Activated CD4-positive, CD25-positive, alpha-beta regulatory T cell (primary cell): ENCODE measurements around the gene NTMT1.
"Not testable (repeated sequence)": the region's sequence is repeated elsewhere in the genome, so short reads cannot be mapped to it uniquely, and the experiment has no call there.

Experiments used
- DNase-seq, 4 experiments: peaks; one replicate each; lab custom pipeline; 2025; lab: John Stamatoyannopoulos, UW

NTMT1 gene

DNA sequence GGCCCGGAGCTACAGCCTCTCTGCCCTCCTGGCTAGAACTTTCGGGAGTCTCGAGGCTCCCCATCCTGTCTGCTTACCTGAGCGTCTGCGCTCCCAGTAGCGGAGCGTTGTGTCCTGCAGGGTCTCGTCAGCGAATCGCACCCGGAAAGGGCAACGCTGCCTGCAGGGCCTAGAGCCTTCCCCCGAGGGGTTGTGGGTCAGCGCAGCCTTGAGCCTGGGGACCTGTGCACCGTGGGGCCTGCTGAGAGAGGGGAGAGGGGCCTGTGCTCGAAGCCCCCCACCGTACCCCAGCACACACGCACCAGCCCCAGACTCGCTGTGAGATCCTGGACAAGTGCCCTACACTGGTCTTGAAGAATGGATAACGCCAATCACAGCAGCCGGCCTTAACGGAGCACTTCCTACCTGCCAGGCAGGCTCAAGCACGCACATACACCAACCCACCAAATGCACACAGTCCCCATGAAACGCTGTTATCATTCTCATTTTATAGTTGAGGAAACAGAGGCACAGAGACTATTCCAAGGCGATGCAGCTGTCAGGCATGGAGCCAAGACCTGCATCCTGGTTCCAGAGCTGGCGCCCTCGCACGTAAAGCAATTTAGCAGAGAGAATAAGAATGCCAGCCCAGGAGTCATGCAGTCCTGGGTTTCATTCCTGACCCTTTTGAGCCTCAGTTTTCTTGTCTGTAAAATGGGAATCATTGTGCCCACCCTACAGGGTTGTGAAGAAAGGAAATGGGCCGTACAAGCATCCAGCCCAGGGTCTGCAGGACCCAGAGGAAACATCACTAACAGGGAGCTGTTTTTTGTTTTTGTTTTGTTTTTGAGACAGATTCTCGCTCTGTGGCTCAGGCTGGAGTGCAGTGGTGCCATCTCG is 10.3 kb upstream of the NTMT1 start:
- DNase-seq = no peak

DNA sequence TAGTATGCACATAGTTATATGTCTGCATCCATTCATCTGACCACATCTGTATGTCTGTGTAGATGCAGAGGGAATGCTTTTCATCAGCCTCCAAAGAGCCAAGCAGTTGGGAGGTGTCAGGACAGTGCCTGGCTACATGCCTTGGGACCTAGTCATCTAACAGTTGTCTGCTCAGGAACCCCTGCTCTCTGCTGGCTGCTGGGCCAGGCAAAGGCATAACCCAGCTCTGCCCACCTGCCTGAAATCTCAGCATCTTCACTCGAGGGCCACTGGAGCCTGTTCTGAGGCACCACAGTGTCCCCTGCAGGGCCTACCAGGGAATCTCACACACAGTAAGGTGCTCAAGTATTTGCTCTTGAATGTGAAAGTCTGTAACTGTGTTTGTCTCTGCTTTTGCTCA is 8.8 kb upstream of the NTMT1 start:
- DNase-seq = no peak

DNA sequence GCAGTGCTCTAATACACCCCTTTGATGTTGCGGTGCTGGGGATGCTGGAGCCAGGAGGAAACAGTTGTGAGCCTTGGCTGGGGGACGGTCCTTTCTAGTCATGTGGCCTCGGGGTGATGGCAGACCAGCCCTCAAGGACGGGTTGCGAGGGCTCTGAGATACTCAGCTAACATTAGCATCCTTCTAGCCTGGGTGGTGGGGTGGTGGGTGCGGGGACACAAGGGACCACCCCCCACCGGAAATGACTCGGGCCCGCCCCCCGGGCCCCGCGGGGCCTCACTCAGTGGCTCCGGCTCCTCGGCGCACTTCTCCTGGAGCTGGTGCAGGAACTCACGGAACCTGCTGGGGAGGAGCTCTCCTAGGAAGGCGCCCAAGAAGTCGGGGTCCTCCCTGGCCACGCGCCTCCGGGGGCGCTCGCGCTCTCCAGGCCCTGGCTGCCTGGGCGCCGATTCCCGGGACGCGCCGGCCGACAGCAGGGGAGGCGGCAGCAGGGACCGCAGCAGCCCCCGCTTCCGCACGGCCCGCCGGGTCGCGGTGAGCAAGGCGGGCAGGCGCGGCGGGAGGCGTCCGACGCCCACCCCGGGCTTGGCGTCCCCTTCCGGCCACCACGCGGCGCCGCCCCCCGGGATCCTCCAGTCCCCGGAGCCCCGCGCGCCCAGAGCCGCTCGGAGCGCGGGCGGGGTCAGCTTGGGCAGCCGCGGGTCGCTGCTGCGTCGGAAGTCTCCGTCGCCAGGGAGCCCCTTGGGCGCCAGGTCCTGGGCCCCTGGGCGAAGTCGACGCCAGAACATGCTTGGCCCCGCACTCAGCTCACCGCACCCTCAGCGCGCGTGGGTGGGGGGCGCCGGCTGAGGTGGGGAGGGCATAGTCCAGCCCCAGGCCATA is 5.9 kb upstream of the NTMT1 start:
- DNase-seq = no peak

DNA sequence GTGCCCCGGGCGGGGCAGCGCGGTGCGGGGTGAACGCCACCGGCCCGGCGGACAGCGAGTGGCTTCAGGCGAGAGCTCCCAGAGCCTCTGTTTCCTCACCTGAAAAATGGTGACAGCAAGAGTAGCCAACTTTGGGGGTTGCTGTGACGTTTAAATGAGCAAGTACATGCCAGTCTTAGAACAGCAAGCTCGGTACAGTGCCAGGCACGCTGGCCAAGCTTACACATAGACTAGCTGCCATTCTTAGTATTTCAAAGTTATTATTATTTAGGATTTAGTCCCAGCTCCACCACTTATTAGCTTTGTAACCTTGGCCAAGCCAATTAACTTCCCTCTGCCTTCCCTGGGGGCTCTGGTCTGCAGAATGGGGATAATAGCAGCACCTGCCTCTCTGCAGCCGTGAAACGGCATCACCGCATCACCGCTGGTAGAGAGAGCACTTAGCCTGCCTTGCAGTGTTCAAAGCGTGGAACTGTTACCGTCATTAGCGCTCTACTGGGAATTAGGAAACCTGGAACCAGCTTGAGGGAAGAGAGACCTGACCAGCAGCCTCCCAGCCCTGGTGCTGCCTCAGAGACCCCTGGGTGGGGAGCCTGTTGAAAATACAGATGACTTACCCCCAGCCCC is 5.2 kb upstream of the NTMT1 start, which contains the start of gene C9orf50:
Gene C9orf50 (minus strand): TSS at position 433 of the 627 bp plus-strand sequence. CDS start 527 bp downstream, outside the sequence.
- DNase-seq = no peak

DNA sequence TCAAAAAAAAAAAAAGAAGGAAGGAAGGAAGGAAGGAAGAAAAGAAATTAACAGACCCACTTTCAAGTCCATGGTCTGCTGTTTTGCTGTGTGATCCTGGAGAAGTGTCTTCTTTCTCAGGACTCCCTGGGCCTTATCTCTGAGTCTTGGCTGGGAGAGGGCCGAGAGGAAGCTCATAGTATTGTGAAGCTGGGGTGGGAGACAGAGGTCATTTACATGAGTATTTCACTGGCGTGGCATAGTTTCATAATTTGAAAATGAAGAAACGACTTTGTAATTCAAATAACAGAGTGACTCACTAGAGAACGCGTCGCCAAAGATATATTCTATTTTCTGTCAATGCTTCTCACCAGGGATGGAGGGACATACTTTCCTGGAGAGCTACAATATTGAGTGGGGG is 2.6 kb upstream of the NTMT1 start:
- no peak for DNase-seq

DNA sequence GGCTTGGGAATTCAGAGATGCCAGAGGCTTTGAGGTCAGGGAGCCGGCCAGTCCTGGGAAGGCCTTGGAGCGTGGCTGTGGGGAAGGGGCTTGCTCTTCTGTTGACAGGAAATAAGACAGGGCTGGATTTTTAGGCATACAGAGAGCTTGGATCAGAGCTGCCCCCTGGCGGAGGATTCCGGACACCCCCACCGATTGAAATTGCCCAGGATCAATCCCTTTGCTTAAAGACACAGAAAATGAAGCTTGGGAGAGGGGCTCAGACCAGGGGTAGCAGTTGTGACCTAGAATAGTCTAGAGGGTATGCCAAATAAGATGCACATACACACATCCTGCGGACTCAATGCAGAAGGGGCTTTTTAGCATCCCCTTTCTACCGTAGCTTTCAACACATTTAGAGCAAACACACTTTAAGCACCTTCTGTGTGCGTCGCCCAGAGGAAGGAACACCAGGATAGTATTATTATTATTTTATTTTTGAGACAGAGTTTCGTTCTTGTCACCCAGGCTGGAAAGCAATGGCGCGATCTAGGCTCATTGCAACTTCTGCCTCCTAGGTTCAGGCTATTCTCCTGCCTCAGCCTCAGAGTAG is 1.7 kb upstream of the NTMT1 start:
- peak; percentile 38 to 60 (median 42) for DNase-seq

DNA sequence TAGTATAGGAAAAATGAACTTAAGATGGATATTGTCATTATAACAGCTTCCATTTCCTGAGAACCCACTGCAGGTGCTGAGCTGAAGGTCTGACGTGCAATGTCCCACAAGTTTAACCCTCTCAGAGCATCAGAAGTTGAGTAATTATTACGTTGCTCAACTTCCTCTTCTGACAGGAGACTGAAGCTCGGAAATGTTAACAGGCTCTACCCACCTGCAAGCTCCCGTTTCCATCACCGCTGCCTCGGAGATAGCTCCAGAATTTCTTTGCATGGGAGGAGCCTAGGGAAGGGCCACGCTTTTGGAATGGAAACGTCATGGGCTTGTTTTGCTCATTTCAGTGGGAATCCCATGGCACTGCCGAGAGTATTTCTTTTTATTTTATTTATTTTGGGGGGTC is 1.0 kb upstream of the NTMT1 start:
- no peak for DNase-seq

DNA sequence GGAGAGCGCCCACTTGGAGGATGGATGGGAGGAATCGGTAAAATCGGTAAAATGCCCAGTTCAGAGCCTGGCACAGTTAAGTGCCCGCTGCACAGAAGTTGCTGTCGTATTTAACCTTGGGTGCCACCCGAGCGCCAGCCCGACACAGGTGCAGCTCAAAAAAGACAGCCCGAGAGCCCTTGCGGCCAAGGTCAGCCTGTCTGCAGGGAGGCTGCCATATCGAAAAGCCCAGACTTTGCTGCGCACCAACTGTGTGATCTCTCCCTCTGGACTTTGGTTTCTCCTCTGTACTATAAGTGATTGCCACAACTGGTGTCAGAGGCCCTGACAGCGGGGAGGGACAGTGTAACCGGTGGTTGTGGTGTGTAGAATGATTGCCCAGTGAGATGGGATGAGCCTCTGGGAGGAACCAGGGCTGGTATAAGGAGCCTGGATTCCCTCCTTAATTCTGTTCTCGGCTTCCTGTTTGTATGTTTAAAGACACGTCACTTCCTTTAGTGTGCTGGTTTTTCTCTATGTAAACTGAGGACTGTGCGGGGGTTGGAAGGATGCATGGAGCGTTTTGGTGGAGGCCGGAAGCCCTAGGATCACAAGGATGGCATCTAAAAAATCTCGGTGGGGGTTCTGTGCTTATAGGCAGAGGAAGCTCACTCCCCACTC is 792 bp downstream of the NTMT1 start:
- peak in 1 of 4 experiments; percentile 19 for DNase-seq

DNA sequence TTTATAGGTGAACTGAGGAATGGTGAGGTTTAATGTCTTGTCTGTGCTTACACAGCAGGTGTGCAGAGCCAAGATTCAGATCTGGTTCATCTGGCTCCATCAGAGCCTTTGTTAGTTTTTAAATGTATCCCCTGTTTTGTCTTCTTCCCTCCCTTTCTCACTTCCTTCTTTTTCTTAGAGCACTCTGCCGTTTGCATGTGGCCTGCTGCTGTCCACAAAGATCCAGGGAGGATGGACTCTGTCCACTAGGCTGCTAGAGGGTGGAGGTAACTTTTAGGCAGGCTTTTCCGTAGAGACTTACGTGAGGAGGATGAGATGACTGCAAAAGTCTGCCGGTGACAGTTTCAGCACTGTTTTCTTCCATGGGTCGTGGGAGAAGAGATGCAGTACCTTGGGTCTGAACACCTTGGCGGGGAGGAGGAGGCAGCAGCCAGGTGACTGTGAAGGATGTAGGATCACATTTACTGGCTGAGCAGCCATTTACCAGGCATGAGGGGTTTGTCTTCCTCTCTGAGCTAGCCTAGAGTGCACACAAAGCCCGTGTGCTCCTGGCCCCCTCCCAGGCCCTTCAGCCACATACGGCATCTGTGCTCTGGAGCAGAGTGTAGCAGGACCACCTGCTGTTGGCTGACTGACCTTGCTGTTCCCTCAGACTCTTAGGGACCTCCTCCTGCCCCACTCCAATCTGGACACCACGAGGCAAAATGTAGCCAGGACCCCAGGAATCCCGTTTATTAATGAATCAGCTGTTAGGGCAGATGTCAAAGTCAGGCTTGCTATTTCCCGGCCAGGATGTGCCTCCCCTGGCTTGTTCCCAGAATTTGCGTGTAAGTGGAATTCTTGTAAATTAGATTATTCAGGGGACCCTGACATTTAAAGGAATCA is 1.8 kb downstream of the NTMT1 start:
- DNase-seq = no peak

DNA sequence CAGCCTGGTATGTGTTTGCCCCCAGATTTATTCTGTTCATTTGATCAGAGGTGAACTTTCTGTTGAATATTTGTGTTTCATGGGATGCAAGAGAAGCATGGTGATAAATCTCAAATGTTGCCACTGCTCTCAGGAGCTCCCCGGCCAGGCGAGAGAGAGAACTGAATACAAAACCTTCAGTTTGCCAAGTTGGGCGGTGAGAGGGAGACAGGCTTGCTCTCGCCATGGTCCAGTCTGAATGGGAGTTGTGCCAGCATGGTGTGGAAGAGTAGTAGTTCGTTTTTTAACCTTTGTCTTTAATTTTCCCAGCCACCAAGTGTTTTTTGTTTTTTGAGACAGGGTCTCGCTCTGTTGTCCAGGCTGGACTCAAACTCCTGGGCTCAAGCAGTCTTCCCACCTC is 2.7 kb downstream of the NTMT1 start:
- no peak for DNase-seq

DNA sequence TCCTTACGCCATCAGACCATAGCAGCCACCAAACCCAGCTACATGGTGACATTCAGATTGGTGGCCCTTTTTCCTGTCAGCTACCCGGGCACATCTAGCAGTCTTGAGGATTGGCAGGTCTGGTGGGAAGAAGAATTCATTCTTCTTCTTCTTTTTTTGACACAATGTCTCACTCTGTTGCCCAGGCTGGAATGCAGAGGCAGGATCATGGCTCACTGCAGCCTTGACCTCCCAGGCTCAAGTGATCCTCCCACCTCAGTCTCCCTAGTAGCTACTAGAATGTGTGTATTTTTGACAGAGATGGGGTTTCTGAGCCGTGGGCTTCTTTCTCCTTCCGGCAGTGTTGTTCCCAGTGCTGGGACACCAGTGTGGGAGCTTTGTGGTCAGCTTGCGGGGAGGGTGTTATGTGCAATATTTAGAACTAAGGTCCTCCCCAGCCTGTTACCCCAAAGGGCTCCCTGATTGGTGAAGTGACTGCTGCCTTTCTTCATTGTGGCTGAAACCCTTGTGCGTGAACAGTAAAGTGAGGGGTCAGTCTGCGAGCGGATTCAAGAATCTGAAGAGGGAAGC is 3.4 kb downstream of the NTMT1 start:
- DNase-seq = no peak

DNA sequence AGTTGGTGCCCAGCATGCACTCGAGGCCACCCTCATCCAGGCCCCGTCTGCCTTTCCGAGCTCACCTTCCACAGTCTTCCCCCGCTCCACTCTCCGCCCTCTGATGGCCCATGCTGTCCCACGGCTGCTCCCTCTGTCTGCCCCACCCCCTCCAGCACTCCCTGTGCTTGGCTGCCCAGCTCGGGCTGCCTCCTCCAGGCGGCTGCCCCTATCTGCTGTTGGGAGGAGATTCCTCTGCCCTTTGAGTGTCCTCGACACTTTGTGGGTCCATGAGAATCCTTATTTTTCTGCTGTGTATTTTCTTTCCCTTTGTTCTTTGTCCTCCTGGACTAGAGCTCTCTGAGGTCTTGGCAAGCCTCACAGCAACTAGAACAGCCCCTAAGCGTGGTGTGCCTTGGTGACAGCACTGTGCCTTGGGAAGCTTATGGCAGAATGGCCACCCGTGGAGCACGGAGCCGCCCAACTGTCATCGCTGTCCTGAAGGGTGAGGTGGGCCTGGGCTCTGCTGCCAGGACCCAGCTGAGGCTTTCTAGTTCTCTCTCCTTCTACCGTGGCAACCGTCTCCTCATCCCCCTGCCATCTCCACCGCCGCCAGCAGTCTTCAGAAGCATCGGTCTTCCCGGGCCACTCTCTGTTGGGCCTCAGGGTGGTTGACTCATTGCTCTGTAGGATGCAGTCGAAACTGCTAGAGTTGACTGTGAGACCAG is 5.2 kb downstream of the NTMT1 start:
- DNase-seq = no peak

DNA sequence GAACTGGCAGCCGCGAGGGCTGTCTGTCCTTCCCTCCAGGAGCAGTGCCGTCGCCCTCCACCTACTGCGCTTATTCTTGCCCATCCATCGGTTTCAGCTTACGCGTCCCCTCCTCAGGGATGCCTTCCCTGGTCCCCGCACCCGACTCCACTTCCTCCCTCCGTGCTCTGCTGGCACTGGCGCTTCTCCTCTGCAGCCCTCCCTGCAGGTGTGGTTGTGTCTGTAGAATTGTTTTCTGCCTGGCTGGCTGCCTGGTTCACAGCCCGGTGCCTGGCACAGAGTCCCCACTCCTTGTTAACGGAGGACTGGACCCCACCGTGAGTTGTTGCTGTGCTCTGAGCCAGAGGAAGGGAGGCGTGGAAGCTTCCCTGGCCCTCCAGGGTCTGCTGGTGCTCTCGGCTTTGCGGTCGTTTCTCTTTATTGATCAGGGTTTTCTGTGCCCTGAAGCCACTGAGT is 5.7 kb downstream of the NTMT1 start:
- no peak for DNase-seq

DNA sequence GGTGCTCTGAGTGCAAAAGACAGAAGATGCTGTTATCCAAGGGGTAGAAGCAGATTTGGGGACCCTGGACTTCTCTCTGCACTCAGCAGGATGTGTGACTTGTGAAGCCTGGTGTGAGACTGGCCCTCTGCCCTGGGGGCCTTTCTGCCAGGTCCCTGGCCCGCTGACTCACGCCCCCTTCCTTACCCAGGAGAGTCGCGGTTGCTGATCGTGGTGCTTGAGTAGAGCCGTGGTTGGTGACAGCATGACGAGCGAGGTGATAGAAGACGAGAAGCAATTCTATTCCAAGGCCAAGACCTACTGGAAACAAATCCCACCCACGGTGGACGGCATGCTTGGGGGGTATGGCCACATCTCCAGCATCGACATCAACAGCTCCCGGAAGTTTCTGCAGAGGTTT is 6.5 kb downstream of the NTMT1 start:
- no peak for DNase-seq

DNA sequence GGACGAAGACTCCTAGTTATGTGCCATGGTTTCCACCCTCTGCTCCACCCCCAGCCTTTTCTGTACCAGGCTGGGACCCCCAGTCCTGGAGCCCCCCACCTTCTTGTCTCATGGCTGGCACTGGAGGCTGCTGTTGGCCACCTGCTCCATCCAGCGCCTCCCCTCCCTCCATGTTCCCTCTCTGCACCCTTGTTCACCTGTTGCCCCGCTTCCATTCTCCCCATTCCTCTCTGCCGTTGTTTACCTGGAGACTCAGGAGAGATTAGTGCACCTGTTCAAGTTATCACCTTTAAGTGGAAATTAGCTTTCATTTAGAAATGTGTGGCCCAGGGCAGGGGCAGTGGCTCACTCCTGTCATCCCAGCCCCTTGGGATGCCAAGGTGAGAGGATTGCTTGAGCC is 7.2 kb downstream of the NTMT1 start:
- DNase-seq = no peak

DNA sequence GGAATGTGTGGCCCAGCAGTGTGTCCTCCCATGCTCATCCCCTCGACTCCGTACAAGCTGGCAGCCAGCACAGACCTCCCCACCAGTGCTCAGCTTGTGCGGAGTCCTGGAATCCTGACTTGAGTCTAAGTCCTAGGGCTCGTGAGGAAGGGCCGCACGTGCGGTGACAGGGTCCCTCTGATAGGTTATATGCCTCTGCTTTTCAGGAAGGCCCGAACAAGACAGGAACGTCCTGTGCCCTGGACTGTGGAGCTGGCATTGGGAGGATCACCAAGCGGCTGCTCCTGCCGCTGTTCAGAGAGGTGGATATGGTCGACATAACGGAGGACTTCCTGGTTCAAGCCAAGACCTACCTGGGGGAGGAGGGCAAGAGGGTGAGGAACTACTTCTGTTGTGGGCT is 7.9 kb downstream of the NTMT1 start:
- DNase-seq = no peak

DNA sequence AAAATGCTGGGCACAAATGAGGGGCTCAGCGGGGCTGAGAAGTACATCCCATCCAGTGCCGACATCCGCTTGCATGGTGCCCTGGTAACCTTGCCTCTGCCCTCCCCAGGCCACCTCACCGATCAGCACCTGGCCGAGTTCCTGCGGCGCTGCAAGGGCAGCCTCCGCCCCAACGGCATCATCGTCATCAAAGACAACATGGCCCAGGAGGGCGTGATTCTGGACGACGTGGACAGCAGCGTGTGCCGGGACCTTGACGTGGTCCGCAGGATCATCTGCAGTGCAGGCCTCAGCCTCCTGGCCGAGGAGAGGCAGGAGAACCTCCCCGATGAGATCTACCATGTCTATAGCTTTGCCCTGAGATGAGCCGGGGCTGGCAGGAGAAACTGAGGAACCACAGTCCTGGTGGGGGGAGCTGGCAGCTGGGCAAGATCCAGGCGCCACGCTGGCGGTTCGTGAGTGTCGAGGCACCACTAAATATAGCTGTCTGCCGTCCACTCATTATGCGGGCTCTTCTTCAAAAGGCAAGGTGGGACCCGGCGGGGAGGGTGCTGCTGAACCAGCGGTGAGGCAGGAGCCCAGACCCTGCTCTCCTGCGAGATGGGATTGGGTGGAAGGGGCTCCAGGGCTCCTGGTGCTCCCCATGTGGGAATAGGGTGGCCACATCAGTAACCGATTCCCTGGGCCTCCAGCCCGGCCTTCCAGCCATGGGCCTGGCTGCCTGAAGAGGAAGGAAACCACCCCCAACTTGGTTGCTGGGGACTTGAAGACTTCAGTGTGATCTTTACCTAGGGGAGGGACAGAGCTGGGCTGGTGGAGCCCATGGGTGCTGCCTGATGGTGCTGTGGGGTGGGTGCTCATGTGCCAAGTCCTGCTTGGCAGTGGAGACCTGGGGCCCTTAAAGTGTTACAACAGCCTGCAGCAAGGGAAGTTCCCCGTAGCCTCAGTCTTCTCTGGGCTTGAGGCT is 9.4 kb downstream of the NTMT1 start:
- DNase-seq = no peak

DNA sequence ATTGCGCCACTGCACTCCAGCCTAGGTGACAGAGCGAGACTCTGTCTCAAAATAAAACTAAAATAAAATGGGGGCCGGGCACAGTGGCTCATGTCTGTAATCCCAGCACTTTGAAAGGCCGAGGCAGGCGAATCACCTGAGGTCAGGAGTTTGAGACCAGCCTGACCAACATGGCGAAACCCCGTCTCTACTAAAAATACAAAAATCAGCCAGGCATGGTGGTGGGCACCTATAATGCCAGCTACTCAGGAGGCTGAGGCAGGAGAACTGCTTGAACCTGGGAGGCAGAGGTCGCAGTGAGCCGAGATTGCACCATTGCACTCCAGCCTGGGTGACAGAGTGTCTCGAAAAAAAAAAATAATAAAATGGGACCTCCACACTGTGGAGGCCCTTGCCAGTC is 10.4 kb downstream of the NTMT1 start:
- not testable (repeated sequence) for DNase-seq
